Thyroid gland (tissue), 4 donors: ENCODE data around the gene RAB39B.

Experiments
- CTCF ChIP-seq, 6 experiments: fragments of 200-600 bp in 3 of 6; fragments of 450-650 bp in 3 of 6; sonication (generic) in 3 of 6; IDR thresholded peaks; one replicate each; pipeline ENCODE4 v1.5.1; 2016 to 2019; ENCODE audit warnings: antibody characterized with exemption in 6 of 6, mild to moderate bottlenecking in 2 of 6, inconsistent platforms in 1 of 6, moderate library complexity in 1 of 6
- POLR2A ChIP-seq, 2 donors: fragments of 450-650 bp; IDR thresholded peaks; one replicate each; pipeline ENCODE4 v1.6.1; 2017; ENCODE audit warnings: antibody characterized with exemption in 2 of 2, mild to moderate bottlenecking in 2 of 2, moderate library complexity in 1 of 2

- TF ChIP-seq CTCF (IDR thresholded peaks at IDR 0.05) (no peak), POLR2A (IDR thresholded peaks at IDR 0.05) (no peak)
Measured at GRCh38 chrX:155246748-155247147, 17.5 kb downstream of the RAB39B start.
